ENCODE data around the gene NEAT1. TPM values are rescaled to one million over a fixed set of nuclear protein-coding genes. Genes with fewer than 3 reads are reported as not detected.

The NEAT1 gene
- total and polyA plus RNA-seq, 4 donors: 239 to 1,734 (median 1,437) TPM

DNA sequence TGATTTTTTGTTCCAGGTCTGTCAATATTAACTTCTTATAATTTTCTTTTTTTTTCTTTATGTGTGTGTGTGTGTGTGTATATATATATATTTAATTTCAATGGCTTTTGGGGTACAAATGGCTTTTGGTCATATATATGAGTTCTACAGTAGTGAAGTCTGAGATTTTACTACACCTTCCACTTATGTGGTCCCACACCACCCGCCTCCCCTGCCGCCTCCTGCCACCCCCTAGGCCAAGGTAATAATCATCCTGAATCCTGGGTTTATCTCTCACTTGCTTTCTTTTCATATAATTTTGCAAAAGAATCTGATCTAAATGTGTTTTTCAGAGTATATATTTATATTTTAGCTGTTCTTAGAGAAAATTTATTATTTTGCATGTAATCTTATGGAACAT lies 11.1 kb downstream of the NEAT1 start:
- no peak for DNase-seq
- ATAC-seq (ENCODE audit: low FRiP score): no peak
- Histone ChIP-seq H3K4me3 (ENCODE audit: low read length in 2 of 2) (no peak overlapping the region), H3K4me1 (ENCODE audit: control insufficient read depth in 1 of 2, insufficient read depth in 2 of 2, low read length in 2 of 2) (no peaks in the 10 kb centered on the region), H3K36me3 (ENCODE audit: control insufficient read depth in 1 of 2, insufficient read depth in 2 of 2, low read length in 1 of 2) (peaks cover 4 to 11% of the 10 kb centered on the region in 2 donors), H3K9me3 (ENCODE audit: control insufficient read depth, low read length) (no peaks in the 10 kb centered on the region), H3K27me3 (ENCODE audit: control insufficient read depth in 1 of 2, insufficient read depth in 2 of 2, low read length in 1 of 2) (no peaks in the 10 kb centered on the region), H3K27ac (ENCODE audit: low read depth in 1 of 2, low read length in 2 of 2) (no peak overlapping the region)
- intact Hi-C loops (cut with DNase I): no loop called here
- WGBS, 2 donors: 84 to 94% methylated on average over 2 of the region's 2 CpGs

DNA sequence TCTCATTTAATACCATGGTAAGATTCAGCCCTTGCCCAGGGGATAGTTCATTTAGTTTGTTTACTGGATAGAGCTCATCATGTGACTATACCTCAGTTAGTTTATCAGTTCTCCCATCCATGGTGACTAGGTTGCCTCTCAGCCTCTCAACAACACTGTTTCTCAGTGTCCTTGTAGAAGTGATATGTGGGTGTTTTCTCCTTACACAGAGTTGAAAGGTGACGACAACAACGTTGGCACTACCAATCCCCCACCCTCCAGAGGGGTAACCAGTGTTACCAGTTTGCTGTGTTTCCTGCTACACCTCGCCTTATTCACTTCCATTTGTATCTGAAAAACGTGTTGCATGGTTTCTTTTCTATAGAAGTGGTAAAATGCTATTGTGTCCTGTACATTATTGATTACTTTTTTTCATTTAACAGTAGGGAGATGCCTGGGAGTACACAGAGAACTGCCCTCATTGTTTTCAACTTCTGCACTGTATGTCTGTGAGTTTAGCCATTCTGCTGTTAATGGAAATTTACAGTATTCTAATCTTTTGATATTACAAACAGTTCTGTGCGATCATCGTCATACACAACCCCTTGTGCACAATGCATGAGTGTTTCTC lies 11.6 kb downstream of the NEAT1 start:
- no peak overlapping the region for H3K27ac ChIP-seq (ENCODE audit: low read depth in 1 of 2, low read length in 2 of 2)
- H3K4me3 ChIP-seq (ENCODE audit: low read length in 2 of 2): no peak overlapping the region
- H3K27me3 ChIP-seq (ENCODE audit: control insufficient read depth in 1 of 2, insufficient read depth in 2 of 2, low read length in 1 of 2): no peaks in the 10 kb centered on the region
- intact Hi-C loops (cut with DNase I): no loop called here
- no peaks in the 10 kb centered on the region for H3K4me1 ChIP-seq (ENCODE audit: control insufficient read depth in 1 of 2, insufficient read depth in 2 of 2, low read length in 2 of 2)
- peaks cover 4 to 11% of the 10 kb centered on the region in 2 donors for H3K36me3 ChIP-seq (ENCODE audit: control insufficient read depth in 1 of 2, insufficient read depth in 2 of 2, low read length in 1 of 2)
- 61 to 64% methylated on average over 6 of the region's 6 CpGs for WGBS, 2 donors
- DNase-seq (no peak), ATAC-seq (ENCODE audit: low FRiP score) (no peak)
- no peaks in the 10 kb centered on the region for H3K9me3 ChIP-seq (ENCODE audit: control insufficient read depth, low read length)

GRCh38 chr11:65434667-65435410 lies 12.2 kb downstream of the NEAT1 start:
- no peak for DNase-seq
- Histone ChIP-seq H3K36me3 (ENCODE audit: control insufficient read depth in 1 of 2, insufficient read depth in 2 of 2, low read length in 1 of 2) (peaks cover 4 to 11% of the 10 kb centered on the region in 2 donors), H3K27ac (ENCODE audit: low read depth in 1 of 2, low read length in 2 of 2) (peak overlapping the region in 1 of 2 donors; percentile 56), H3K27me3 (ENCODE audit: control insufficient read depth in 1 of 2, insufficient read depth in 2 of 2, low read length in 1 of 2) (no peaks in the 10 kb centered on the region), H3K4me1 (ENCODE audit: control insufficient read depth in 1 of 2, insufficient read depth in 2 of 2, low read length in 2 of 2) (no peaks in the 10 kb centered on the region), H3K9me3 (ENCODE audit: control insufficient read depth, low read length) (no peaks in the 10 kb centered on the region), H3K4me3 (ENCODE audit: low read length in 2 of 2) (no peak overlapping the region)
- ATAC-seq (ENCODE audit: low FRiP score): no peak
- 80 to 84% methylated on average over 5 of the region's 5 CpGs for WGBS, 2 donors
- intact Hi-C loops (cut with DNase I): no loop called here

DNA sequence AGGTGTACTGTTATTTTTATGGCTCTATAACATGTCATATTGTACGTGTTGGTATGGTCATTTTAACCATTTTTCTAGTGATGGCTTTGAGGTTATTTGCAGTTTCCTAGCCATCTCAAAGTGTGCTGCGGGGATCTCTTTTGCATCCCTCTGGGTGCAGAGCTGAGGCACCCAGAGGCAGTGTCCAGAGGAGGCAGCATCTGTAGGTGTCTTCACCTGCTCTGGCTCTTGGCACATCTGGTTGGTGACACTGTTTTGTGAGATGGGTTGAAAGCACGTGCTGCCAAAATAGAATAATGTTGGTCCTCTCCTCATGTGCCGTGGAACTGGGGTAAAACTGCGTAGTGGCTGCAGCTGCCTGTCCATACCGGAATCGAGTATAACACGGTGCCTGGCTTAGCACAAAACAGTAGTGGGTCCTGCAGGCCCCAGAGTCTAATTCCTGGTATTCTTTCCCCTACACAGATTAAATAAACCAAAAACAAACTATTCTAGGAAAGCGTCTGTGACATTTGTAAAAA lies 12.9 kb downstream of the NEAT1 start:
- Histone ChIP-seq H3K4me3 (ENCODE audit: low read length in 2 of 2) (no peak overlapping the region), H3K27me3 (ENCODE audit: control insufficient read depth in 1 of 2, insufficient read depth in 2 of 2, low read length in 1 of 2) (no peaks in the 10 kb centered on the region), H3K36me3 (ENCODE audit: control insufficient read depth in 1 of 2, insufficient read depth in 2 of 2, low read length in 1 of 2) (peaks cover 4 to 11% of the 10 kb centered on the region in 2 donors), H3K27ac (ENCODE audit: low read depth in 1 of 2, low read length in 2 of 2) (no peak overlapping the region), H3K4me1 (ENCODE audit: control insufficient read depth in 1 of 2, insufficient read depth in 2 of 2, low read length in 2 of 2) (no peaks in the 10 kb centered on the region), H3K9me3 (ENCODE audit: control insufficient read depth, low read length) (no peaks in the 10 kb centered on the region)
- ATAC-seq (ENCODE audit: low FRiP score) (no peak), DNase-seq (no peak)
- 74 to 75% methylated on average over 9 of the region's 9 CpGs for WGBS, 2 donors
- intact Hi-C loops (cut with DNase I): no loop called here

DNA sequence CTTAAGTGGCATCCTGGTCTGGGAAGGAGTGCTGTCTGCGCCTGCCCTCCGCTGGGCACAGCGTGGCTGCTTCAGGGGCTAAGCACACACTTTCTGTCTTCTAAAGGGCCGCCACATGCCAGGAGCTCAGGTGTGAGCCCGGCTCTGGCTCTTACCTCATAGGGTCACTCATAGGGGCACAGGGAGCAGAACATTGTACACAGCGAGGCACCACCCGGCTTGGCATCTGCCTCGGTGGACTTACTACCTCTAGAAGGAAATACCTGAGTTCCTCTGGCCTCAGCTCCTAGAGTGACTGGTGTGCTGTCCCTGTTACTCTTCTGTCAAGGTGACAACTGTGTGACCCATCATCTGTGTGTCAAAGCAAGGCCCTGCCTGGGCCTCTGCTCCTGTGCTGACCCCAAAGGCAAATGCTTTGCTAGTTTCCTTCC lies 13.4 kb downstream of the NEAT1 start:
- H3K27me3 ChIP-seq (ENCODE audit: control insufficient read depth in 1 of 2, insufficient read depth in 2 of 2, low read length in 1 of 2): no peaks in the 10 kb centered on the region
- H3K9me3 ChIP-seq (ENCODE audit: control insufficient read depth, low read length): no peaks in the 10 kb centered on the region
- no peak overlapping the region for H3K4me3 ChIP-seq (ENCODE audit: low read length in 2 of 2)
- H3K27ac ChIP-seq (ENCODE audit: low read depth in 1 of 2, low read length in 2 of 2): peak overlapping the region in 1 of 2 donors; percentile 17
- ATAC-seq (ENCODE audit: low FRiP score): peak; percentile 5
- no peaks in the 10 kb centered on the region for H3K4me1 ChIP-seq (ENCODE audit: control insufficient read depth in 1 of 2, insufficient read depth in 2 of 2, low read length in 2 of 2)
- DNase-seq: peak in 1 of 2 donors; percentile 76
- H3K36me3 ChIP-seq (ENCODE audit: control insufficient read depth in 1 of 2, insufficient read depth in 2 of 2, low read length in 1 of 2): peaks cover 4 to 11% of the 10 kb centered on the region in 2 donors
- intact Hi-C loops (cut with DNase I): no loop called here
- WGBS, 2 donors: 87 to 89% methylated on average over 8 of the region's 8 CpGs

- intact Hi-C loops (cut with DNase I): no loop called here
- H3K4me1 ChIP-seq (ENCODE audit: control insufficient read depth in 1 of 2, insufficient read depth in 2 of 2, low read length in 2 of 2): no peaks in the 10 kb centered on the region
- H3K27me3 ChIP-seq (ENCODE audit: control insufficient read depth in 1 of 2, insufficient read depth in 2 of 2, low read length in 1 of 2): no peaks in the 10 kb centered on the region
- 78 to 82% methylated on average over 5 of the region's 5 CpGs for WGBS, 2 donors
- ATAC-seq (ENCODE audit: low FRiP score): no peak
- H3K36me3 ChIP-seq (ENCODE audit: control insufficient read depth in 1 of 2, insufficient read depth in 2 of 2, low read length in 1 of 2): peaks cover 4 to 11% of the 10 kb centered on the region in 2 donors
- H3K27ac ChIP-seq (ENCODE audit: low read depth in 1 of 2, low read length in 2 of 2): peak overlapping the region in 1 of 2 donors; percentile 56
- no peak overlapping the region for H3K4me3 ChIP-seq (ENCODE audit: low read length in 2 of 2)
- peak in 1 of 2 donors; percentile 71 for DNase-seq
- no peaks in the 10 kb centered on the region for H3K9me3 ChIP-seq (ENCODE audit: control insufficient read depth, low read length)
Observed at GRCh38 chr11:65436412-65437032, 13.9 kb downstream of the NEAT1 start.

GRCh38 chr11:65437436-65438227 lies 15.0 kb downstream of the NEAT1 start:
- intact Hi-C loops (cut with DNase I): no loop called here
- Histone ChIP-seq H3K27me3 (ENCODE audit: control insufficient read depth in 1 of 2, insufficient read depth in 2 of 2, low read length in 1 of 2) (no peaks in the 10 kb centered on the region), H3K4me3 (ENCODE audit: low read length in 2 of 2) (no peak overlapping the region), H3K27ac (ENCODE audit: low read depth in 1 of 2, low read length in 2 of 2) (no peak overlapping the region), H3K9me3 (ENCODE audit: control insufficient read depth, low read length) (no peaks in the 10 kb centered on the region), H3K4me1 (ENCODE audit: control insufficient read depth in 1 of 2, insufficient read depth in 2 of 2, low read length in 2 of 2) (no peaks in the 10 kb centered on the region), H3K36me3 (ENCODE audit: control insufficient read depth in 1 of 2, insufficient read depth in 2 of 2, low read length in 1 of 2) (peaks cover 4 to 11% of the 10 kb centered on the region in 2 donors)
- 78 to 79% methylated on average over 14 of the region's 14 CpGs for WGBS, 2 donors
- no peak for DNase-seq
- ATAC-seq (ENCODE audit: low FRiP score): no peak
